Measurements from ENCODE around the gene ANKMY1. TPM values are rescaled to one million over a fixed set of nuclear protein-coding genes. Genes with fewer than 3 reads are reported as not detected.

The ANKMY1 gene
- total and polyA plus RNA-seq, 2 experiments from 2014 or later, result 9.2 to 11.1 TPM

DNA sequence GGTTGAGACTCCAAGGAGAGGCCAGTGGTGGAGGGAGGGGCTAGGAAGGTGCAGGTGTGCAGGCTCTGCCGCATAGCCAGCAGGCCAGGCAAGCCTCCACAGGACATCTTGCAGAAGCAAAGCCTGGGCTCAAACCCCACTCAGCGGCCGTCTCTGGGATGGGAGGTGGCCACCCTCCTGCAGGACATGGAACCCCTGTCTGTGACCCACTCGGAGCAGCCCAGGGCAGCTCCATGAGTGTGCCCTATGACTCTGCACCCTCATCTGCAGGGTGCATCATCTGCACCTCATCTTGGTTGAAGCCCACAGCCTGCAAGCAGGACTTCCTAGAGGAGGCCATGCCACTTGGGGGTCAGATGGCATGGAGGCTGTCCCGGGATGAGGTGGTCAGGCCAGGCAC, 76.1 kb downstream of the ANKMY1 start:
- no peaks in the 10 kb centered on the region for H3K9me3 ChIP-seq (ENCODE audit: low read depth)
- 96% methylated on average over 5 of the region's 5 CpGs for whole genome bisulfite sequencing (ENCODE audit: low lambda C conversion rate, missing lambda C conversion rate)

DNA sequence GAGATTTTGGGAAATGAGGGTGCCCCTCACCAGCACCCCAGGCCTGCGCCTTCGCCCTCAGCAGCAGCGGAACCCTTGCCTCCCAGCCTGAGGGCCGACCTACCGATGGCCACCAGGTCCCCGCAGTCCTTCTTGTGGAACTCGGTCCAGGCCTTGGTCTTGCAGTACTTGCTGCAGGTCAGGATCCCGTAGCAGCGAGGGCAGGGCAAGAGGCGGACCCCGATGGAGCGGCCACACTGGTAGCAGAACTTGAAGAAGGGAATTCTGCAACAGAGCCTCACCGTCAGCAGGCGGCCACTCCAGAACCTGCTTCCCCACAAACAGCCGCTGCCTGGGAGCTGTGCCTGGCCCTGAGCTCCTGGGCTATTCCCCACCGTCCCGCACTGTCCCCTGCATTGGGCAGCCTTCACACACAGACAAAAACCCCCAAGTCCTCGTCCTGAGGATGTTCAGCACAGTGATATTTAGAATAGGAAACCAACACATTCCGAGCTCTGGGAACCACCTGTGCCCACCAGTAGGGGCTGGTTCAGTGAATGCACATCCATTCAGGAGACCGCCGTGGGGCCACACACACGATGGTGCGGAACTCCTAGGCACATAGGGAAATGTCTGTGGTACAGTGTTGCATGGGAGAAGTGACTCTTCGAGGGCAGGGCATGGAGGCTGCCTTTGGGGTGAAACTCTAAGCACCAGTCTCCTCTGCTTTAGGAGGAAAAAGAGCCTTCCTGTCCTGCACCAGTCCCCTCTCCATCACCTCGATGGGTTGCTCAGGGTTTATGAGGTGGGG, 76.8 kb downstream of the ANKMY1 start:
- Histone ChIP-seq H3K4me2 (no peak overlapping the region), H3K27ac (no peak overlapping the region)

More for the DNA sequence above, 76.1 kb downstream of the ANKMY1 start:
- H3K4me2 ChIP-seq, result no peak overlapping the region
- no peak overlapping the region for H3K27ac ChIP-seq
- peak; percentile 1 for DNase-seq (ENCODE audit: low spot score)
- no peaks in the 10 kb centered on the region for H3K27me3 ChIP-seq
- no peaks in the 10 kb centered on the region for H3K36me3 ChIP-seq (replicated peaks; ENCODE audit: insufficient read depth, low read depth)
- no peaks in the 10 kb centered on the region for H3K9me2 ChIP-seq (replicated peaks; ENCODE audit: insufficient read depth)
- no peak overlapping the region for H3K4me3 ChIP-seq
- H4K20me1 ChIP-seq (ENCODE audit: insufficient read depth, poor library complexity, severe bottlenecking), result no peaks in the 10 kb centered on the region
- H3K4me1 ChIP-seq (ENCODE audit: insufficient read depth), result no peaks in the 10 kb centered on the region
- TF ChIP-seq EZH2phosphoT487 (IDR thresholded peaks at IDR 0.05; ENCODE audit: low read depth, severe bottlenecking, unreplicated experiment), result no peak
- TF ChIP-seq, protein P1, sequence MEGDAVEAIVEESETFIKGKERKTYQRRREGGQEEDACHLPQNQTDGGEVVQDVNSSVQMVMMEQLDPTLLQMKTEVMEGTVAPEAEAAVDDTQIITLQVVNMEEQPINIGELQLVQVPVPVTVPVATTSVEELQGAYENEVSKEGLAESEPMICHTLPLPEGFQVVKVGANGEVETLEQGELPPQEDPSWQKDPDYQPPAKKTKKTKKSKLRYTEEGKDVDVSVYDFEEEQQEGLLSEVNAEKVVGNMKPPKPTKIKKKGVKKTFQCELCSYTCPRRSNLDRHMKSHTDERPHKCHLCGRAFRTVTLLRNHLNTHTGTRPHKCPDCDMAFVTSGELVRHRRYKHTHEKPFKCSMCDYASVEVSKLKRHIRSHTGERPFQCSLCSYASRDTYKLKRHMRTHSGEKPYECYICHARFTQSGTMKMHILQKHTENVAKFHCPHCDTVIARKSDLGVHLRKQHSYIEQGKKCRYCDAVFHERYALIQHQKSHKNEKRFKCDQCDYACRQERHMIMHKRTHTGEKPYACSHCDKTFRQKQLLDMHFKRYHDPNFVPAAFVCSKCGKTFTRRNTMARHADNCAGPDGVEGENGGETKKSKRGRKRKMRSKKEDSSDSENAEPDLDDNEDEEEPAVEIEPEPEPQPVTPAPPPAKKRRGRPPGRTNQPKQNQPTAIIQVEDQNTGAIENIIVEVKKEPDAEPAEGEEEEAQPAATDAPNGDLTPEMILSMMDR (IDR thresholded peaks at IDR 0.05; ENCODE audit: poor library complexity), result no peak
- TF ChIP-seq EZH2 (IDR thresholded peaks at IDR 0.05; ENCODE audit: borderline replicate concordance), result no peak
- H3K79me2 ChIP-seq, result no peaks in the 10 kb centered on the region
- H2AFZ ChIP-seq, result no peak overlapping the region

DNA sequence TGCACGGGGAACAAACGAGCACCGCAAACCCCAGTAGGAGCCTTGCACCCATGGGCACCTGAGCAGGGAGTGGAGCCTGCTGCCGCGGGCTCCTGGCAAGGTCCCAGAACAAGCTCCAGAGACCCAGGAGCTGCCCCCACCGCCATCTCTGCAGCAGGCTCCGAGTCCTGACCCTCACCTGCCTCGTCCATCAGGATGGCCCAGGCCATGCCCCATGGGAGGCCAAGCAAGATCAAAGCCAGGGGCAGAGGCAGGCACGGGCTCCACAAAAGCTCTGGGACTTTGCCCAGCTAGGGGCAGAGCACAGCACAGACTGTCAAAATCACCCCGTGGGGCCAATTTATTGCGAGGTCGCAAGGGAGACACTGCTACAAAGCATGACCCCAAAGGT, 78.7 kb downstream of the ANKMY1 start:
- Histone ChIP-seq H3K36me3 (replicated peaks; ENCODE audit: insufficient read depth, low read depth) (no peaks in the 10 kb centered on the region), H3K79me2 (no peaks in the 10 kb centered on the region), H3K27me3 (no peaks in the 10 kb centered on the region), H3K4me3 (no peak overlapping the region), H4K20me1 (ENCODE audit: insufficient read depth, poor library complexity, severe bottlenecking) (no peaks in the 10 kb centered on the region), H3K9me3 (ENCODE audit: low read depth) (peaks cover 5% of the 10 kb centered on the region), H3K9me2 (replicated peaks; ENCODE audit: insufficient read depth) (no peaks in the 10 kb centered on the region), H3K4me1 (ENCODE audit: insufficient read depth) (no peaks in the 10 kb centered on the region), H3K4me2 (no peak overlapping the region), H3K27ac (no peak overlapping the region), H2AFZ (no peak overlapping the region)
- no peak for DNase-seq (ENCODE audit: low spot score)
- 93% methylated on average over 11 of the region's 12 CpGs for WGBS (ENCODE audit: low lambda C conversion rate, missing lambda C conversion rate)
- TF ChIP-seq, protein P1 (IDR thresholded peaks at IDR 0.05; ENCODE audit: poor library complexity), result no peak
- no peak for TF ChIP-seq EZH2 (IDR thresholded peaks at IDR 0.05; ENCODE audit: borderline replicate concordance)
- no peak for TF ChIP-seq EZH2phosphoT487 (IDR thresholded peaks at IDR 0.05; ENCODE audit: low read depth, severe bottlenecking, unreplicated experiment)

More for the DNA sequence above, 76.8 kb downstream of the ANKMY1 start:
- Histone ChIP-seq H3K27me3 (no peaks in the 10 kb centered on the region), H3K4me3 (no peak overlapping the region), H3K4me1 (ENCODE audit: insufficient read depth) (no peaks in the 10 kb centered on the region), H4K20me1 (ENCODE audit: insufficient read depth, poor library complexity, severe bottlenecking) (no peaks in the 10 kb centered on the region), H3K9me3 (ENCODE audit: low read depth) (no peaks in the 10 kb centered on the region), H3K79me2 (no peaks in the 10 kb centered on the region), H3K9me2 (replicated peaks; ENCODE audit: insufficient read depth) (no peaks in the 10 kb centered on the region), H3K36me3 (replicated peaks; ENCODE audit: insufficient read depth, low read depth) (no peaks in the 10 kb centered on the region), H2AFZ (no peak overlapping the region)
- TF ChIP-seq, protein P1 (IDR thresholded peaks at IDR 0.05; ENCODE audit: poor library complexity), result no peak
- TF ChIP-seq EZH2 (IDR thresholded peaks at IDR 0.05; ENCODE audit: borderline replicate concordance) (no peak), EZH2phosphoT487 (IDR thresholded peaks at IDR 0.05; ENCODE audit: low read depth, severe bottlenecking, unreplicated experiment) (no peak)
- DNase-seq (ENCODE audit: low spot score), result peak; percentile 1
- WGBS (ENCODE audit: low lambda C conversion rate, missing lambda C conversion rate), result 91% methylated on average over 25 of the region's 25 CpGs

Data from hepatocyte (in vitro differentiated cells).